Small intestine (tissue), 7 donors: ENCODE results near the gene SLC12A5. TPM values are rescaled to one million over a fixed set of nuclear protein-coding genes. Genes with fewer than 3 reads are reported as not detected.

Source experiments
- DNase-seq, 2 donors: peaks; one replicate each; pipeline versions ENCODE4 v3.0.0 to v3.0.0-alpha.2; 2013
- FAIRE-seq: peaks from 2 replicates; lab custom pipeline; 2012; peaks lifted over from hg19 to GRCh38; lab: Jason Lieb, UNC
- H3K27ac ChIP-seq, 3 donors: one replicate each; pipeline ENCODE4 v1.5.1; 2013; ENCODE audit warnings: low read length in 2 of 3, mild to moderate bottlenecking in 2 of 3, control low read depth in 1 of 3, inconsistent platforms in 1 of 3, low read depth in 1 of 3, moderate library complexity in 1 of 3
- H3K27me3 ChIP-seq, 3 donors: one replicate each; pipeline ENCODE4 v1.6.1; 2013; ENCODE audit warnings: low read length in 3 of 3, inconsistent platforms in 1 of 3; ENCODE audit not compliant: control insufficient read depth in 3 of 3, insufficient read depth in 3 of 3
- H3K36me3 ChIP-seq, 3 donors: one replicate each; pipeline ENCODE4 v1.6.1; 2013; ENCODE audit warnings: low read length in 3 of 3, inconsistent platforms in 1 of 3, low read depth in 1 of 3, mild to moderate bottlenecking in 1 of 3, moderate library complexity in 1 of 3; ENCODE audit not compliant: control insufficient read depth in 3 of 3, insufficient read depth in 2 of 3
- H3K4me1 ChIP-seq, 3 donors: one replicate each; pipeline ENCODE4 v1.6.1; 2013; ENCODE audit warnings: low read length in 2 of 3, inconsistent platforms in 1 of 3, low read depth in 1 of 3, mild to moderate bottlenecking in 1 of 3, moderate library complexity in 1 of 3; ENCODE audit not compliant: control insufficient read depth in 3 of 3, insufficient read depth in 2 of 3
- H3K4me3 ChIP-seq, 3 donors: one replicate each; pipeline ENCODE4 v1.5.1; 2013; ENCODE audit warnings: low read length in 3 of 3, control low read depth in 1 of 3, inconsistent platforms in 1 of 3, low read depth in 1 of 3, mild to moderate bottlenecking in 1 of 3, moderate library complexity in 1 of 3
- H3K9me3 ChIP-seq, 2 donors: one replicate each; pipeline ENCODE4 v1.6.1; 2013; ENCODE audit warnings: low read depth in 1 of 2, low read length in 1 of 2; ENCODE audit not compliant: control insufficient read depth in 2 of 2, insufficient read depth in 1 of 2
- WGBS, 3 donors: extraction: QIAGEN DNeasy Blood & Tissue Kit; methylation state at CpG; one replicate each; pipeline ENCODE4 v1.1.7; 2013; 5-methylcytosine and 5-hydroxymethylcytosine counted together
- polyA plus RNA-seq, 4 donors: library from polyadenylated mRNA; stranded (reverse) in 3 of 4; unstranded in 1 of 4; fragments of 200-250 nt in 3 of 4; fragments of 120-200 nt in 1 of 4; gene quantifications; one replicate each; pipeline versions ENCODE4 v1.2.1 to v1.2.3, GENCODE V29; 2013
- donor health status: healthy with polysubstance abuse.
- donor health status: control.
- donor health status: control.
- donor health status: Bipolar disorder and iron deficiency.
- donor health status: healthy.

The SLC12A5 gene
- polyA plus RNA-seq, 4 donors: 2.1 to 4.6 TPM; not detected in 2

GRCh38 chr20:46017272-46017671, 11.7 kb upstream of the SLC12A5 start:
- no peak overlapping the region for H3K27ac ChIP-seq
- H3K4me1 ChIP-seq: peaks cover under 1 to 5% (median 4%) of the 10 kb centered on the region in 3 donors
- no peak for DNase-seq
- no peak overlapping the region for H3K4me3 ChIP-seq
- H3K27me3 ChIP-seq: peaks cover 3 to 38% (median 24%) of the 10 kb centered on the region in 3 donors
- H3K9me3 ChIP-seq: no peaks in the 10 kb centered on the region
- no peaks in the 10 kb centered on the region for H3K36me3 ChIP-seq
- WGBS, 3 donors: 62 to 77% (median 70%) methylated on average over 4 of the region's 4 CpGs
- no peak for FAIRE-seq

DNA sequence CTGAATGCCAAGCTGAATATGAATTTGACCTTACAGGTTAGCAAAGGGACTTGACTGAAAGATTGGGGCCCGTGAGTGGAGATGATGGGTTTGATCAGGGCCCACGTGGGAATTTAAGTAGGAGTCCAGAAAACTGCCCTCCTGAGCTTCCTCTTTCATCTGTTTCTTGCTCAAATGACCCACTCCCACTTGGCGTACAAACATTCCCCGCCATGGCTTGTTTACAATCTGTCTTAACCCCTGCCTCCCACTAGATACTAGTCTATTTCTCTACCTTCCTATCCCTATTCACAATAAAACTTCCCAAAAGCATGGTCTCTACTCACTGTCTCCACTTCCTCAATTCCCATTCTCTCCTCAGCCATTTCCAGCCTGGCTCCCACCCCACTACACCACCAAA, 10.9 kb upstream of the SLC12A5 start:
- Histone ChIP-seq H3K4me3 (no peak overlapping the region), H3K9me3 (no peaks in the 10 kb centered on the region), H3K4me1 (peaks cover 4 to 5% (median 4%) of the 10 kb centered on the region in 3 donors), H3K27ac (no peak overlapping the region), H3K27me3 (peaks cover 3 to 36% (median 21%) of the 10 kb centered on the region in 3 donors), H3K36me3 (no peaks in the 10 kb centered on the region)
- FAIRE-seq (no peak), DNase-seq (no peak)
- 37 to 53% (median 43%) methylated on average over 4 of the region's 4 CpGs for WGBS, 3 donors

GRCh38 chr20:46018611-46019010, 10.4 kb upstream of the SLC12A5 start:
- H3K4me3 ChIP-seq: no peak overlapping the region
- peaks cover 3 to 35% (median 18%) of the 10 kb centered on the region in 3 donors for H3K27me3 ChIP-seq
- FAIRE-seq (no peak), DNase-seq (no peak)
- no peaks in the 10 kb centered on the region for H3K36me3 ChIP-seq
- H3K9me3 ChIP-seq: no peaks in the 10 kb centered on the region
- no peak overlapping the region for H3K27ac ChIP-seq
- H3K4me1 ChIP-seq: peaks cover 4 to 5% (median 4%) of the 10 kb centered on the region in 3 donors
- 56 to 60% (median 57%) methylated on average over 6 of the region's 6 CpGs for WGBS, 3 donors

DNA sequence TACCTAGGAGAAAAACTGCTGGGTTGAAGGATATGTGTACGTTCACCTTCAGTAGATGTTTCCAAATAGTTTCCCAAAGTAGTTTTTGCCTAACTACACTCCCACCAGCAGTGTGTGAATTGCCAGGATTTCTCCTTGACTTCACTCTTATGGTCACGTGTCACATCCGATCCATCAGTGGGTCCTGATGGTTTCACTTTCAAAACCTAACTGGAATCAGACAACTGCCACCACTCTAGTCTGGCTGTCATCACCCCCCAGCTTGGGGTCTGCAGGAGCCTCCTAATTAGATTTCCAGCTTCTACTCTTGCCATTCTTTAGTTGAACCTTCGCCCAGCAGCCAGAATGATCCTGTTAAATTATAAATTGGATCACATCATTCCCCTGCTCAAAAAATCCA, 8.5 kb upstream of the SLC12A5 start:
- H3K27me3 ChIP-seq: peaks cover 0 to 29% (median 20%) of the 10 kb centered on the region in 3 donors
- FAIRE-seq: no peak
- 45 to 61% (median 48%) methylated on average over 4 of the region's 4 CpGs for WGBS, 3 donors

GRCh38 chr20:46021361-46022359, 7.4 kb upstream of the SLC12A5 start:
- no peak for FAIRE-seq
- no peaks in the 10 kb centered on the region for H3K9me3 ChIP-seq
- no peak overlapping the region for H3K27ac ChIP-seq
- 8 to 14% (median 11%) methylated on average over 47 to 71 of the region's 71 CpGs for WGBS, 3 donors
- no peaks in the 10 kb centered on the region for H3K36me3 ChIP-seq
- DNase-seq: peak in 1 of 2 donors; percentile 32
- H3K4me3 ChIP-seq: peak overlapping the region in 2 of 3 donors; percentile 15 to 42
- H3K4me1 ChIP-seq: peaks cover 4 to 5% (median 4%) of the 10 kb centered on the region in 3 donors
- peaks cover 0 to 29% (median 21%) of the 10 kb centered on the region in 3 donors for H3K27me3 ChIP-seq

More for the DNA sequence above, 8.5 kb upstream of the SLC12A5 start:
- DNase-seq: no peak
- Histone ChIP-seq H3K36me3 (no peaks in the 10 kb centered on the region), H3K9me3 (no peaks in the 10 kb centered on the region), H3K4me3 (no peak overlapping the region), H3K4me1 (peaks cover 4 to 5% (median 4%) of the 10 kb centered on the region in 3 donors), H3K27ac (no peak overlapping the region)

- Histone ChIP-seq H3K4me3 (no peak overlapping the region), H3K4me1 (peaks cover 4 to 5% (median 4%) of the 10 kb centered on the region in 3 donors), H3K9me3 (no peaks in the 10 kb centered on the region), H3K27me3 (peaks cover 0 to 32% (median 21%) of the 10 kb centered on the region in 3 donors), H3K27ac (no peak overlapping the region), H3K36me3 (no peaks in the 10 kb centered on the region)
- peak; percentile 46 to 47 for DNase-seq
- 1 to 3% (median 2%) methylated on average over 31 to 37 of the region's 37 CpGs for WGBS, 3 donors
- FAIRE-seq: no peak
Measured at GRCh38 chr20:46022411-46023147, 6.4 kb upstream of the SLC12A5 start.

- H3K27ac ChIP-seq: no peak overlapping the region
- H3K4me3 ChIP-seq: no peak overlapping the region
- H3K27me3 ChIP-seq: peaks cover 0 to 37% (median 21%) of the 10 kb centered on the region in 3 donors
- H3K4me1 ChIP-seq: peaks cover 4 to 5% (median 4%) of the 10 kb centered on the region in 3 donors
- WGBS, 3 donors: 31 to 38% (median 36%) methylated on average over 8 of the region's 8 CpGs
- FAIRE-seq (no peak), DNase-seq (no peak)
- H3K36me3 ChIP-seq: no peaks in the 10 kb centered on the region
- no peaks in the 10 kb centered on the region for H3K9me3 ChIP-seq
Measured at GRCh38 chr20:46023148-46023484, 5.9 kb upstream of the SLC12A5 start.

- H3K36me3 ChIP-seq: no peaks in the 10 kb centered on the region
- no peaks in the 10 kb centered on the region for H3K9me3 ChIP-seq
- H3K27me3 ChIP-seq: peaks cover 0 to 46% (median 27%) of the 10 kb centered on the region in 3 donors
- no peak overlapping the region for H3K27ac ChIP-seq
- FAIRE-seq: no peak
- WGBS, 3 donors: 54 to 69% (median 60%) methylated on average over 4 of the region's 4 CpGs
- peaks cover 4 to 5% (median 4%) of the 10 kb centered on the region in 3 donors for H3K4me1 ChIP-seq
- H3K4me3 ChIP-seq: no peak overlapping the region
- no peak for DNase-seq
Measured at GRCh38 chr20:46023999-46024398, 5.0 kb upstream of the SLC12A5 start.
